HG03175 (cell line): ENCODE results near the gene DIP2A.
"Not testable (repeated sequence)": the region's sequence is repeated elsewhere in the genome, so short reads cannot be mapped to it uniquely, and the experiment has no call there.

Experiments
- ATAC-seq: cut with Tn5 transposase; IDR thresholded peaks from one replicate; pipeline ENCODE4 v1.9.1; 2021; ENCODE audit warnings: mild to moderate bottlenecking, moderate library complexity; ENCODE audit not compliant: unreplicated experiment

DIP2A gene

GRCh38 chr21:46448108-46448507 is 10.6 kb upstream of the DIP2A start:
- no peak for ATAC-seq

GRCh38 chr21:46448855-46449254 is 9.8 kb upstream of the DIP2A start:
- ATAC-seq: not testable (repeated sequence)

GRCh38 chr21:46452710-46453109 is 6.0 kb upstream of the DIP2A start:
- no peak for ATAC-seq

GRCh38 chr21:46454142-46454541 is 4.5 kb upstream of the DIP2A start:
- no peak for ATAC-seq

GRCh38 chr21:46454634-46455390 is 3.9 kb upstream of the DIP2A start:
- no peak for ATAC-seq

- no peak for ATAC-seq
Observed at GRCh38 chr21:46455575-46456385, 2.9 kb upstream of the DIP2A start.

GRCh38 chr21:46456750-46457149 is 1.9 kb upstream of the DIP2A start:
- ATAC-seq: no peak

- peak; percentile 20 for ATAC-seq
Observed at GRCh38 chr21:46457801-46458314, 833 bp upstream of the DIP2A start.

GRCh38 chr21:46459024-46459355 is 299 bp downstream of the DIP2A start:
- no peak for ATAC-seq

- no peak for ATAC-seq
Observed at GRCh38 chr21:46459356-46460112, 843 bp downstream of the DIP2A start.

- no peak for ATAC-seq
Observed at GRCh38 chr21:46461909-46462308, 3.2 kb downstream of the DIP2A start.

- not testable (repeated sequence) for ATAC-seq
Observed at GRCh38 chr21:46465153-46465552, 6.5 kb downstream of the DIP2A start.

GRCh38 chr21:46465651-46466050 is 7.0 kb downstream of the DIP2A start:
- no peak for ATAC-seq

- no peak for ATAC-seq
Observed at GRCh38 chr21:46468108-46468774, 9.6 kb downstream of the DIP2A start.

- no peak for ATAC-seq
Observed at GRCh38 chr21:46469275-46469674, 10.6 kb downstream of the DIP2A start.

GRCh38 chr21:46471514-46471913 is 12.8 kb downstream of the DIP2A start:
- ATAC-seq: no peak

- no peak for ATAC-seq
Observed at GRCh38 chr21:46472246-46472645, 13.6 kb downstream of the DIP2A start.

GRCh38 chr21:46474382-46474781 is 15.7 kb downstream of the DIP2A start:
- no peak for ATAC-seq

GRCh38 chr21:46475296-46475695 is 16.6 kb downstream of the DIP2A start:
- no peak for ATAC-seq

- no peak for ATAC-seq
Observed at GRCh38 chr21:46477765-46478164, 19.1 kb downstream of the DIP2A start.

GRCh38 chr21:46478910-46479309 is 20.2 kb downstream of the DIP2A start:
- ATAC-seq: no peak
